OCI-LY3 (cell line): ENCODE measurements around the gene ZPR1.

Source experiments
- H2AFZ ChIP-seq: fragments of 200-600, 300-600 bp; shearing (Covaris generic); 2 replicates; pipeline ENCODE4 v1.6.0; 2014; ENCODE audit warnings: antibody characterized with exemption, low read depth, low read length
- H3K27ac ChIP-seq: fragments of 200-600, 300-600 bp; sonication (generic); 2 replicates; pipeline ENCODE4 v1.5.1; 2014; ENCODE audit warnings: mild to moderate bottlenecking, low read length, moderate library complexity, mixed read lengths
- H3K27me3 ChIP-seq: fragments of 200-600, 300-600 bp; sonication (generic); 2 replicates; pipeline ENCODE4 v1.6.1; 2014; ENCODE audit warnings: low read depth, low read length, mixed read lengths
- H3K36me3 ChIP-seq: fragments of 200-600, 300-600 bp; sonication (generic); replicated peaks from 2 replicates; pipeline ENCODE3; 2014; ENCODE audit warnings: low read depth, low read length, mixed read lengths
- H3K4me1 ChIP-seq: fragments of 300-600, 200-600 bp; sonication (generic); 2 replicates; pipeline ENCODE4 v1.6.1; 2014; ENCODE audit warnings: low read length, mixed read lengths
- H3K4me2 ChIP-seq: fragments of 200-600, 300-600 bp; sonication (generic); 2 replicates; pipeline ENCODE4 v1.6.1; 2014; ENCODE audit warnings: low read length, mixed read lengths
- H3K4me3 ChIP-seq: fragments of 300-600, 200-600 bp; sonication (generic); 2 replicates; pipeline ENCODE4 v1.5.1; 2014; ENCODE audit warnings: antibody characterized with exemption, mild to moderate bottlenecking, low read length, moderate library complexity
- H3K79me2 ChIP-seq: fragments of 300-600, 200-600 bp; shearing (Covaris generic); 2 replicates; pipeline ENCODE4 v1.6.1; 2014; ENCODE audit warnings: mild to moderate bottlenecking, low read length, mixed read lengths
- H3K9ac ChIP-seq: fragments of 300-600, 200-600 bp; shearing (Covaris generic); 2 replicates; pipeline ENCODE4 v1.6.0; 2014; ENCODE audit warnings: mild to moderate bottlenecking, low read length, moderate library complexity
- H3K9me3 ChIP-seq: fragments of 200-600, 300-600 bp; shearing (Covaris generic); 2 replicates; pipeline ENCODE4 v1.6.1; 2014; ENCODE audit warnings: low read length, mixed read lengths; ENCODE audit not compliant: insufficient read depth
- H4K20me1 ChIP-seq: fragments of 200-600, 300-600 bp; sonication (generic); 2 replicates; pipeline ENCODE4 v1.6.1; 2016; ENCODE audit warnings: low read length, mixed read lengths; ENCODE audit not compliant: insufficient read depth
- EZH2phosphoT487 ChIP-seq: fragments of 200-600 bp; shearing (Covaris generic); IDR thresholded peaks from 2 replicates; pipeline ENCODE4 v1.6.1; 2018; ENCODE audit warnings: antibody characterized with exemption, mixed run types, low read depth
- TF ChIP-seq, protein P1 (sequence below): fragments of 200-600, 300-600 bp; sonication (generic); IDR thresholded peaks from 2 replicates; pipeline ENCODE4 v1.5.1; 2014; ENCODE audit warnings: antibody characterized with exemption, low read length, low read depth

Gene ZPR1

DNA sequence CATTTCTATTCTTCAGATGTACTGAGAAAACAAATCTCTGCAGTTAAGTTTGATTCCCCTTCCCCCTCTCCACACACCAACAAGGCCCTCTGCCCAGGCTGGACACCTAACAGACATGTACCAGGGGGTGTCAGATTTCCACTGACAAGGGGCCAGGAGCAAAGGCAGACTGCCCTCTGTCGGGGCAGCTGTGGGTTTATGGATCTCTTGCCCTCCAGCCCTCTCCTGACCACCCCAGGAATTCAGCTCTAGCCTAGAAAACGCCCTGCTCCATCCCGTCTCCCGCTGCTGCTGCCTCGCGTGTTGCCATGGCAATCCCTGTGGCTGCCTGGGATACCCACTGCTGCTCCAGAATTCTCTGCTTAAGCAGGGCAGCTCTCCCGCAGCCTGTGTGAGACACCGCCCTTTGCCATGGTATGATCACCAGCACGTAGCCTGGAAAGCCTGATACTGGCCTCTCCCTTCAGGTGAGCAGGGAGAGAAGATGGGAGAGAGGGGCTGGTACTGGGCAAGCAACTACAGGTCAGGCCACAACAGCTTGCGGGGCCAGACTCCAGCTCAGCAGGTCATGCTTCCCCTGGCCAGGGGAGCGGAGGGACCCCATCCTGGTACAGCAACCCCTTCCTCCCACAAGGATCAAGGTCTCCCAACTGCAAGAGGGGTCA lies 56.6 kb downstream of the ZPR1 start:
- no peaks in the 10 kb centered on the region for H3K27me3 ChIP-seq
- no peaks in the 10 kb centered on the region for H3K9me3 ChIP-seq
- no peaks in the 10 kb centered on the region for H3K79me2 ChIP-seq
- TF ChIP-seq EZH2phosphoT487, result no peak
- TF ChIP-seq, protein P1, sequence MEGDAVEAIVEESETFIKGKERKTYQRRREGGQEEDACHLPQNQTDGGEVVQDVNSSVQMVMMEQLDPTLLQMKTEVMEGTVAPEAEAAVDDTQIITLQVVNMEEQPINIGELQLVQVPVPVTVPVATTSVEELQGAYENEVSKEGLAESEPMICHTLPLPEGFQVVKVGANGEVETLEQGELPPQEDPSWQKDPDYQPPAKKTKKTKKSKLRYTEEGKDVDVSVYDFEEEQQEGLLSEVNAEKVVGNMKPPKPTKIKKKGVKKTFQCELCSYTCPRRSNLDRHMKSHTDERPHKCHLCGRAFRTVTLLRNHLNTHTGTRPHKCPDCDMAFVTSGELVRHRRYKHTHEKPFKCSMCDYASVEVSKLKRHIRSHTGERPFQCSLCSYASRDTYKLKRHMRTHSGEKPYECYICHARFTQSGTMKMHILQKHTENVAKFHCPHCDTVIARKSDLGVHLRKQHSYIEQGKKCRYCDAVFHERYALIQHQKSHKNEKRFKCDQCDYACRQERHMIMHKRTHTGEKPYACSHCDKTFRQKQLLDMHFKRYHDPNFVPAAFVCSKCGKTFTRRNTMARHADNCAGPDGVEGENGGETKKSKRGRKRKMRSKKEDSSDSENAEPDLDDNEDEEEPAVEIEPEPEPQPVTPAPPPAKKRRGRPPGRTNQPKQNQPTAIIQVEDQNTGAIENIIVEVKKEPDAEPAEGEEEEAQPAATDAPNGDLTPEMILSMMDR, result no peak
- H3K4me2 ChIP-seq, result no peak overlapping the region
- peaks cover 15% of the 10 kb centered on the region for H3K4me1 ChIP-seq
- no peaks in the 10 kb centered on the region for H4K20me1 ChIP-seq
- no peaks in the 10 kb centered on the region for H3K36me3 ChIP-seq
- H3K27ac ChIP-seq, result no peak overlapping the region
- no peak overlapping the region for H3K9ac ChIP-seq
- no peak overlapping the region for H2AFZ ChIP-seq
- no peak overlapping the region for H3K4me3 ChIP-seq

DNA sequence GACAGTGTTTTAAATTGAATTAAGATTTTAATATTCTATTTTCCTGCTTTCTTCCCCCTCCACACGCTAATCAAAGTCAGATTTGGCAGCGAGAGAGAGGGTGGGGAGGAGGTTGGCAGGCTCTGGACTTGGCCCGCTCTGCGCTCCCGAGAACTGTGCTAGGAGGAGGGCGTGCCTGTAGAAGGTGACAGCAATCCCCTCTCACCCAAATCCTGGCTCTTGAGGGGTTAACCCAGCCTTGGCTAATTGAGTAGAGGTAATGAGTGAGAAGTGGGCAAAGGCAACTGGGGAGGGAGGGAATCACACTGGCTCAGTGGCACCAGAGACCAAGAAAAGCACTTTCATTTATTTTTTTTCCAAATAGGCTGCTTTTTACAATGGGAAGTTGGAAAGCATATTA lies 57.2 kb downstream of the ZPR1 start:
- H2AFZ ChIP-seq, result no peak overlapping the region
- no peaks in the 10 kb centered on the region for H3K79me2 ChIP-seq
- no peak for TF ChIP-seq EZH2phosphoT487
- TF ChIP-seq, protein P1, result no peak
- no peak overlapping the region for H3K27ac ChIP-seq
- H4K20me1 ChIP-seq, result no peaks in the 10 kb centered on the region
- no peaks in the 10 kb centered on the region for H3K36me3 ChIP-seq
- H3K27me3 ChIP-seq, result no peaks in the 10 kb centered on the region
- peaks cover 15% of the 10 kb centered on the region for H3K4me1 ChIP-seq
- H3K4me2 ChIP-seq, result no peak overlapping the region
- no peak overlapping the region for H3K4me3 ChIP-seq
- H3K9me3 ChIP-seq, result no peaks in the 10 kb centered on the region
- H3K9ac ChIP-seq, result no peak overlapping the region

DNA sequence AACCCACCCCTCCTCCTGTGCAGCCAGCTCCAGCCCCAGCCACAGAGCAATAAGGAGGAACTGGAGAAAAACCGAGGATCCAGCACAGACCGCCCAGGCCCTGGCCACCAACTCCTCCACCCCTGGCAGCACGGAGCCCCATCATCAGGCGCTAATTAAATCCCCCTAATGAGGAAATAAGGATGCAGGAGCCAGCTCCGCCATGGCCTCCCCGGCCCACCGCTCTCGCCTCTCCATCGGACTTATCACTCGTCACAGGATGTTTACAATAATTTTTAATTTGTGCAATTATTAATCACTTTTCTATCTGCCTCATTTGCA lies 57.6 kb downstream of the ZPR1 start:
- H2AFZ ChIP-seq, result no peak overlapping the region
- no peaks in the 10 kb centered on the region for H3K27me3 ChIP-seq

DNA sequence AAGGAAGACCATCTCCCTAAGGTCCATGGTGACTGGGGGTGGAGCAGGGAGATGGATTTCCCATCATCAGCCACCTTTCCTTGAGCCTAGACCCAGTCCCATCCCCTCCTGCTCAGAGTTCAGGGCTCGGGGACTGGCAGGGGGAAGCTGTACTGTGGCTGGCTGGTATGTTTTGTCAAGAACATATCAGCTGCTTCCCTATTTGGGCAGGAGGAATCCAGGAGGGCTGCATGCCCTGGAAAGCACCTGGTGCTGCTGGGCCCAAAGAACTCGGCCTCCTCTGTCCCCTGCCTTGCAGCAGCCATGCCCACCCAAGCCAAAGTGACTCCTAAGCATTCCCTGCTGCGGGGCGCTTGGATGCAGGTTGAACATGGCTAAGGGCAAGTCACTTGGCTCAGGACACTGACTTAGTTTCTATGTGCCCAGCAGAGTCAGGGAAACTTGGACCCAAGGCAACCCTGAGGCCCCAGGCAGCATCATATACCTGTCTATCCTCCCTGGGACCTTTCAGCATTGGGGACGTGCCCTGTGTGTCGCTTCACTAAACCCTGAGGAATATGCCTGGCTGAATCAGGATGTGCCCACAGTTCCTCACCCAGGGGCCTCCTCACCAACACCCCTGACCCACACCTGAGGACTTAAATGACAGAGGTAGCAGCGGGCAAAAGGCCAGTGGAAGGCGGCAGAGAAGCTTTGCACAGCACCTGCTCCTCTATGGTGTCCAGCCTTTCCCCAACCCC lies 58.2 kb downstream of the ZPR1 start:
- Histone ChIP-seq H3K9ac (no peak overlapping the region), H3K4me2 (no peak overlapping the region), H3K4me1 (peaks cover 15% of the 10 kb centered on the region), H3K27me3 (no peaks in the 10 kb centered on the region), H3K4me3 (no peak overlapping the region), H3K9me3 (no peaks in the 10 kb centered on the region), H3K36me3 (no peaks in the 10 kb centered on the region), H3K79me2 (no peaks in the 10 kb centered on the region), H4K20me1 (no peaks in the 10 kb centered on the region), H3K27ac (no peak overlapping the region), H2AFZ (no peak overlapping the region)
- no peak for TF ChIP-seq EZH2phosphoT487
- TF ChIP-seq, protein P1, result no peak

More for the DNA sequence above, 57.6 kb downstream of the ZPR1 start:
- no peak overlapping the region for H3K9ac ChIP-seq
- no peaks in the 10 kb centered on the region for H4K20me1 ChIP-seq
- no peak overlapping the region for H3K27ac ChIP-seq
- H3K4me1 ChIP-seq, result peaks cover 15% of the 10 kb centered on the region
- no peak overlapping the region for H3K4me3 ChIP-seq
- no peaks in the 10 kb centered on the region for H3K79me2 ChIP-seq
- H3K4me2 ChIP-seq, result no peak overlapping the region
- no peaks in the 10 kb centered on the region for H3K9me3 ChIP-seq
- no peak for TF ChIP-seq EZH2phosphoT487
- TF ChIP-seq, protein P1, result no peak
- H3K36me3 ChIP-seq, result no peaks in the 10 kb centered on the region
